NCI-H2029 treated with DMSO at 0.1 percent for 48 hours (cell line): ENCODE results near the gene MACROD2.
"Not testable (repeated sequence)": the region's sequence is repeated elsewhere in the genome, so short reads cannot be mapped to it uniquely, and the experiment has no call there.

ENCODE experiments used
- DNase-seq: peaks from one replicate; lab custom pipeline; 2025; lab: John Stamatoyannopoulos, UW

Gene MACROD2

DNA sequence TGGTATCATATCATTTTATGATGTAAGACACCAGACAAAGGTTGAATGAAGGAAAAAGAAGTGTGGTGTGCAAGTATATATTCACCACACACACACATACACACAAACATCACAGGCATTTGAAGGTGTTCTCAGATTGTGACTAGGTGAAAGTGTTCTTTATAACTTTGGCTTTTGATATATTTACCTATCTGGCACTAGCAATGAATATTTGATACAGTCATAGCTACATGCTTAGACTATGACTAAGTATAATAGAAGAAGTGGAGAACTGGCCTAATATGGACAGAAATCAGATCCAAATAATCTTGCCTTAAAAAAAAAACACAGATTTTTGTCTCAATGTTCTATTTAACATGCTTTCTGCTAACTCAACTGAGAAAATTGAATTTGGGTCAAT lies 1768.0 kb downstream of the MACROD2 start:
- DNase-seq, result no peak

DNA sequence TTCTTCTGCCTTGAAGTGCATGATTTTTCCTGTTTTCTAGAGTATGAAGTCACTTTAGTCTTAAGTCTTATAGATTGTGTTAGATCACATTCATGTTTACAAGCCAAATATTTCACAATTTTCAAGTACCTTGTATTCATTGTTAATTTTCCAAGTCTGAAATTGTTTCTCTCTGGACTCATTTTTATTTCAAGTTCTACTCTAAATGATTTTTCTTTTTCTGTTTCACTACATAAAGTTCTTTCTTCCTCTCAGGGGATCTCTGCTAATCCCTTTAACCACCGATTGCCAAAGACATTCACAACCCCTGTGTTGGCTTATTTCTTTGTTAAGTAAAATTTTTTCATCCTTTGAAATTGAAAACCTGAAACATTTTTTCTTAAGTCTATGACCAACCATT lies 1772.3 kb downstream of the MACROD2 start:
- DNase-seq, result no peak

DNA sequence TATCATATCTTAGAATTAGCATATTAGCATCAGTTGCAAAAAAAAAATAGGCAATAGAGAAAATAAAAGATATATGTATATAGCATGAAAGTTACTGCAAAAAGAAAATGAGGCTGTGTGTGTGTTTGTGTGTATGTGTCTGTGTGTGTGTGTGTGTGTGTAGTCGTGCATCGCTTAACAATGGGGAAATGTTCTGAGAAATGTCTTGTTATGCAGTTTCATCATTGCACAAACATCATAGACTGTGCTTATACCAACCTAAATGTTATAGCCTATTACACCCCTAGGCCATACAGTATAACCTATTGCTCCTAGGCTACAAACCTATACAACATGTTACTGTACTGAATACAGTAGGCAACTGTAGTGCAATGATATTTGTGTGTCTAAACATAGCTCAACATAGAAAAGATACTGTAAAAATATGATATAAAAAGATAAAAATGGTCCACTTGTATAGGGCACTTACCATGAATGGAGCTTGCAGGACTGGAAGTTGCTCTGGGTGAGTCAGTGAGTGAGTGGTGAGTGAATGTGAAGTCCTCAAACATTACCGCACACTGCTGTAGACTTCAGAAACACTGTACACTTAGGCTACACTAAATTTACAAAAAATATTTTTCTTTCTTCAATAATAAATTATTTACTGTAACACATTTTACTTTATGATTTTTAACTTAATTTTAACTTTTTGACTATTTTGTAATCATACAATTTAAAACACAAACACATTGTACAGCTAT lies 1772.9 kb downstream of the MACROD2 start:
- DNase-seq, result no peak

DNA sequence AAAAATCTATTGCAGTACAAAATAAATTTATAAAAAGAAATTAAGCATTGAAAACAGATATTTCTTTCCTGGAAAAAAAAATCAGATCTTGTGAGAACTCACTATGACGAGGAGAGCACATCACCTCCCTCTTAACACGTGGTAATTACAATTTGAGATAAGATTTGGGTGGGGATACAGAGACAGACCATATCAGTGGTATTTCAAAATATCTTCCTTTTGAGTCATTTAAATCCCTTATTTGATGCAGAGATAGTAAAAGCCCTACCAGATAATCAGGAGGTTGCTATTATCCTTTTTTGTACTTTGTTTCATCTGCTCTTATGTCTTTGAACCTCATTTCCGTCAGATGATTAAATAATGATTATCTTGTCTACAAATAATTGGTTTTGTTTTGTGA lies 1777.5 kb downstream of the MACROD2 start:
- no peak for DNase-seq

DNA sequence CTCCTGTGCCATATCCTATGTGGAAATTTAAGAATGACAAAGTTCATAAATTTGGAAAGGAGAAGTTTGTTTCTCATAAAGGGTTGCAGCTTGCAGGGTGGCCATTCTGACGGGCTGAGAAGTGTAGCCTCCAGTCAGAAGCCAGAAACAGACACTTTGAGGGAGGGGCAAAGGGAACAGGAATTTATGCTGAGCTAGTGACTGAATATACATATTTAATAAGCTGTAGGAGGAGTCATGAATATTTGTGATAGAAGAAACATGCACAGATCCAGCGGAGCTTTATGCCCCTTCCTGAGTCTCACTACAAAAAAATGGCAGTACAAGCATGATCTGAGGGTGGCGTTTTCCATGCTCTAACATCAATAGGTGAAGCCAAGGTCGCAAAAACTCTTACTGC lies 1779.6 kb downstream of the MACROD2 start:
- no peak for DNase-seq

DNA sequence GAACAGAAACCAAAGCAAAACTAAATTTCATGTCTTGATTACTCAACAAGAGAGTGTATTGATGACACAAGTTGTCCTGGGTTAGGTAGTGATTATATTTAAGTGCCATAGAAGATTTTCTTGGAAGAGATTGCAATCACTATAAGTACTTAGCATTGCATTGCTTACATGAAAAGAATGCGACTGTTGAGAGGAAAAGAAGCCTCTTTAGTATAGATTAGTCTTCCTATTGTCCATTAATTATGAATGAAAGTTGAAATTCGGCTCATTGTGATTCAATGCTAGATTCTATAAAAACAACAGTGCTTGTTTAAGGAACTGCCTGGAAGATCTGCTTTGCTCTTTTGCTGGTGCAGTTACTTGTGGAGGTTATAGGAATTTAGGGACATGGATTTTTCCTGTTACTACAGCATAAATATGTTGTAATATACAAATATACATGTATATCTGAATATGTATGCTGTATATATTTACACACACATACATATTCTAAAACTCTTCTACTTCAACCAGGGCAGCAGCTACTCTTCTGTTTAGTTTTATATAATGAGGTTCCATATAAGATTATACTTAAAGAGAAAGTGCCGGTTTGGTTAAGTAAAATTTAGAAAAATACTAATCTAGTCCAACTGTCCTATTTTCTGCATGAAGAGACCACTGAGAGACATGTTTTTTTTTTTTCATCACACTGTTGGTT lies 1781.6 kb downstream of the MACROD2 start:
- DNase-seq, result no peak

DNA sequence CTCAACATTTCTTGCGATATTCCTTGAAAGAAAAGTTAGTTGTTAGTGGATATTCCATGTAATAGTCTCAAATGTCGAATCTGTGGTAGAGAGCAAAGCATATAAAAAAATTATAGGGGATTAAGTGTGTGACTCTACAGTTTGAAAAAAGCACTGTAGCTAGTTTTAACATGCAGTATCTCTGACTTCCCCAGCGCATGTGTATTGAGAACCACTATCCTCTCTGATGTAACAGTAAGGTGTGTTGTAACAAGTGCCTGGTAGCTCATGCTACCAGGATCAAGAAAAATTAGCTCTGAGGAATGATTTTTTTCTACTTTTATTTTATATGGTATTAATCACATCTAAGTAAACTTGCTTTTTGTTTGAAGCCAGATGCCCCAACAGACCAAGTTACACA lies 1788.7 kb downstream of the MACROD2 start:
- no peak for DNase-seq

DNA sequence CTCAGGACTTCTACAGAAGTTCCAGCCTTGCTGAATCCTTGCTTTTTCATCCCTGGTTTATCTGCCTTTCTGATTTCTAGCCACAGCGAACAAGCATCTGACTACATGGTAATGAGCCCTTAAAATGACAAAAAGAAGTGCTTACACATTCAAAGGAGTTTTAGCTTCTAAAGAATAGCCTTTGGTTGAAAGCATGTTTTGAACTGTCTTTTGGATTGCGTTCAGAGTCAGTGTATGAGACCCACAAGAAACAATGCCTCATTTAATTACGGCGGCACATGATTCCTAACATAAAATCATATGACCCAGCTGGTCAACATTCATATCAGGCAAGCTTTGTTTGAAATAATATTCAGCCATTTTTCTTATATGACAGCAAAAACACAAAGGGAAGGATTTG lies 1793.8 kb downstream of the MACROD2 start:
- DNase-seq, result no peak

DNA sequence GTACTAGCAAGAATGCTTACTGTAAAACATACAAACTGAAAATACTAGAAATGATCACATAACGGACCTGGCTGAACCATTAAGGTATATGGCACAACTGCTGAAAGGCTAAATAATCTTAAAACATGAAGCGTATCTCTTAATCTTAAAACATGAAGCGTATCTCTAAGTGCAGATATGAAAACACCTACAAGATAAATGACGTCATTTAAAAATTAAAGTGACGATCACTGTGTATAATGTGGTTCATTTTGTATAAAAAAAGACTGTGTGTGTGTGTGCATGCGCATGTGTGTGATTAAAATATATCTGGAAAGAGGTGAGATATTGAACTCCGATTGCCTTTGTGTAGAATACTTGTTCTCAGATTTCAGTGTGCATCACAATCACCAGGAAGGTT lies 1797.5 kb downstream of the MACROD2 start:
- no peak for DNase-seq

DNA sequence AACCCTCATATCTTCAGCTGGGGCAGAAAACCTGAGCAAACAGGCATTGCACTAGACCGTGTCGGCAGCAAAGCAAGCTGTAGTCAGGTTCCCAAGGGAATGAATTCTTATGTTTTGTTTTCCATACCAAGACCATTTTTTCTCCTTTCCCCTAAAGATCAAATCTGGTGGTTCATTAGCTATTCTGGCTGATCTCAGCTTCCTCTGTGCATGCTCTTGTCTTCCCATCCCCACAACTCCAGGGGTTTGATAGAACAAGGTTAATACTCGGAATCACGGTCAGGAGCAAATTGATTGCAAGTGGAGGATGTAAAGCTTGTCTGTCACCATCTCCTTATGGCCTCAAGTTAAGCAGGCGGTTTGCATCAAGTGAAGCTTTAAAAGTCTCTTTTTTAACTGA lies 1799.1 kb downstream of the MACROD2 start:
- no peak for DNase-seq

DNA sequence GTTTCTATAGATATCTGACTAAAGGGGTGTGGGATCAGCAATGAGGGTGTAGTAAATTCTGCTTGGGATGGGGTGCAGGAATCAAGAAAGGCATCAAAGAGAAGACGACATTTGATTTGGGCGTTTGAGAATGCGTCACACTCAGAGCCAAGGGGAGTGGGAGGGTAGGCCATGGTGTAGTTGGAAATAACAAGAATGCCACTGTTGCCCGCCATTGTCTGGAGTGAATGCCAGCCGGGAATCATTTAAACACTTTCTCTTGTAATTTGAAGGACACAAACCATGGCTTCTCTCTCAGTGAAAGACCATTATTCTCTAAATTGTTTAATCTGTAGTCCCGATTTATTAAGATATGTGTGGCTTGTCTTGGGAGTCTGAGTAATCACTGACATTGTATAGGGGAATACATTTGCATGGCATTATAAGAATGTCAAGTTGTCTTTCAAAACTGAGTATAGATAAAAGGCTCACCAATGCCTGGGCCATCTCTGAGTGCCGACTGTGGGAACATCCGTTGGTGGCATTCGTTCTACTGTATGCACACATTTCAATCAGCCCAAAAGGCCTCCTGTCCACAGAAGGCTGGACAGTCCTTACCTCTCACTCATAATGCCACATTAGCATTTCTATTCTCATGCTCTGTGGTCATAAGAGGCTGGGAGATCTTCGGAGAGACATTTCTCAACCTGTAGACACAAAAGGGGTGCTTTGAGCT lies 1800.1 kb downstream of the MACROD2 start:
- DNase-seq, result no peak

DNA sequence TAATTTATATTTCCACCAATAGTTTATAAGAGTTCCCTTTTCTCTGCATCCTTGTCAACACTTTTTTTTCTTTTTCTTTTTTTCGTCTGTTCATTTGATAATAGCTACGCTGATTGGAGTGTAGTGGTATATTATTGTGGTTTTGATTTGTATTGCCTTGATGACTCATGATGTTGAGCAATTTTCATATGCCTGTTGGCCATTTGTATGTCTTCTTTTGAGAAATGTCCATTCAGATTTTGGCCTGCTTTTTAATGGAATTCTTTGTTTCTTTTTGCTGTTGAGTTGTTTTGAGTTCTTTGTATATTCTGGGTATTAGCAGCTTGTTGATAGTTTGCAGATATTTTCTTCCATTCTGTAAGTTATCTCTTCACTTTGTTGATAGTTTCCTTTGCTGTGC lies 1804.6 kb downstream of the MACROD2 start:
- DNase-seq, result no peak

DNA sequence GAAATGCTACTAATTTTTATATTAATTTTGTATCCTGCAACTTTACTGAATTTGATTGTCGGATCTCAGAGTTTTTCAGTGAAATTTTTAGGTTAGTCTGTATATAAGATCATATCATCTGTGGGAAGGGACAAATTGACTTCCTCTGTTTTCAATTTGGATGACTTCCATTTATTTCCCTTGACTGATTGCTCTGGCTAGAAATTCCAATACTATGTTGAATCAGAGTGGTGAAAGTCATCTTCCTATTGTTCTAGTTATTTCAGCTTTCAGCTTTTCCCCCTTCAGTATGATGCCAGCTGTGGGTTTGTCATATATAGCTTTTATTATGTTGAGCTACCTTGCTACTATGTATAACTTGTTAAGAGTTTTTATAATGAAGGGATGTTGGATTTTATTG lies 1806.7 kb downstream of the MACROD2 start:
- no peak for DNase-seq

DNA sequence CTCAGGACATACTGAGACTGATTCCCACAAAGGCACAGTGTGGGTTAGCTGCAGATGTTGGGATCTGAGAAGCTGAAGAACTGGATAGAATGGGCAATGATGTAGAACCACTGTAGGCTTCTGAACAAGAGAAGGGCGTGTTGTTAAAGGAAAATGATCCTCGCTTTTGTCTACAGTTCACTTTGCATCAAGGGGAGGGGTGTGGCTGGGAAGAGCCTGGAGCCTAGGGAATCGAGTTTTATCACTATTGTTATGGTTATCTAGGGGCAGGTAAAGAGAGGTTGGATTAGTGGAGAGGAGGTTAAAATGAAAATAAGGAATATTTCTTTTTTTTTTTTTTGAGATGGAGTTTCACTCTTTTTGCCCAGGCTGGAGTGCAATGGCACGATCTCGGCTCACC lies 1809.8 kb downstream of the MACROD2 start:
- DNase-seq, result no peak

DNA sequence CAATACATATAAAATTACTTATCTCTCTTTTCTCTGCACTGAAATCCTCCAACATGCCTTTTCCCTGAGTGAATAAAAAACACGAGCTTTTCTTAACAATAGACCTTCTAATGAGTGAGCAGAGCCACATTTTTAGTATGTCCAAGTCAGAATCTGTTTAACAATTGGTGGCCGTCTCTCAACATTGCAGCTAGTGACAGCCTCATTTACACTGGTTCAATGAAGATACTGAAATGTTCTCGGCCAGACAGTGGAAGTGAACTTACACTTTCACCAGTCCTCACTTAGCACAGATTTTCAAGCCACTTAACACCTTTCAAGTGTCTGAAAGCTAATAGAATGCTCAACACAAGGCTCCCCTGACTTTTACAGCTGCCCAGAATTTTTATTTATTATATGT lies 1810.8 kb downstream of the MACROD2 start:
- DNase-seq, result no peak

DNA sequence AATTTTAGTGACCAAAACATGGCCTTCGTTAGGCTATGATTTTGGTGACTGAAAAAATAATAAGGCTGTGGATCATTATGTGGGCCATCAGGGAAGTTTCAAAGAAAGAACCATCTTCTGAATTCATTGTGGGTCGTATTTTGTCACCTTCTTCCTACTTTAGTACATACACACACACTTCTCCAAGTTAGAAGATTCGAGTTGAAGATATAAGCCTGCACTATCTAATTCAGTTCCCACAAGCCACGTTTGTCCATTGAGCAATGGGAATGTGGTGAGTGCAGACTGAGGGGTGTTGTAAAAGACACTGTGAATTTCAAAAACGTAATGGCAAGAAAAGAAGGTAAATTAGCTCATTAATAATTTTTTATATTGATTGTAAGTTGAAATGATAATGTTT lies 1812.0 kb downstream of the MACROD2 start:
- DNase-seq, result no peak

DNA sequence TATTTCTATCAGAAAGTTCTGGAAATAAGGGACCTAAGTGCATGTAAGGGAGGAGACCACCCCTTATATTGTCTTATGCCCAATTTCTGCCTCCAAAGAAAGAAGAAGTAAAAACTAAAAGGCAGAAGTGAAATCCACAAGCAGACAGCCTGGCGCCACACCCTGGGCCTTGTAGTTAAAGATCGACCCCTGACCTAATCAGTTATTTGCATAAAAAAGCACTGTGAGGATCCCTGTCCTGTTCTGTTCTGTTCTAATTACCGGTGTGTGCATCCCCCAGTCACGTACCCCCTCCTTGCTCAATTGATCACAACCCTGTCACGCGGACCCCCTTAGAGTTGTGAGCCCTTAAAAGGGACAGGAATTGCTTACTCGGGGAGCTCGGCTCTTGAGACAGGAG lies 1812.5 kb downstream of the MACROD2 start:
- not testable (repeated sequence) for DNase-seq

DNA sequence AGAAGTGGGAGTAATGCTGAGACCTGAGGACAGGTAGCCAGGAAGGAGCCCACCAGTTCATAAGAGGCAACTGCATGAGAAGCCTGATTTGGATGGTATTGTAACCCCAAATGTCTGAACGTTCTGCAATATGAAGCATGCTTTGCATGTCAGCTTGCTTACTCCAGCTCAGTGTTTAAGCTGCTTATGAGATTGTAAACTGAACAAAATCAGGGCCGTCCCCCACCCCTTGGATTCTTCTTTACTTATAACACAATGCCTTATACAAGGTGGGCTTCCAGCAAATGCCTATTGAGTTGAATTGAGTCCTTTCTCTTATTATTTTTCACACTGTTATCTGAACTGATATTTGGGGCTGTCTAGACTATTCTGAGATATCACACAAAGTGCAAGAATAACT lies 1816.6 kb downstream of the MACROD2 start:
- no peak for DNase-seq

DNA sequence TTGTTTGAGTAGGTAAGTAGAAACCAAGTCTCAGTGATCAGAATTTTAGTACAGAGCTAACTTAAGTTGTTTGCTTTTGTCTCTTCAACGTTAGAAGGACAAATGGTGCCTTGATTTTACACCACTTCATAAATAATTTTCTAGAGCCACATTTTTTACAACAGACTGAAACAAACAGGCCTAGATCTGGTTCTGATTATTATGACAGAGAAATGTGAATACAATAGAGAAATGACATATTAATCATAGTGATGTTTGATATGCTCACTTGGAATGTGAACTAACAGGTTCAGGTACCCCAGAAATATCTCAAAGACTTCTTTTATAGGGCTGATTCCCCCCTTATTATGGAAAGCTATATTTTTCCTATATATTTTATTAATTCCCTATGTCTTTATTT lies 1817.4 kb downstream of the MACROD2 start:
- DNase-seq, result no peak

DNA sequence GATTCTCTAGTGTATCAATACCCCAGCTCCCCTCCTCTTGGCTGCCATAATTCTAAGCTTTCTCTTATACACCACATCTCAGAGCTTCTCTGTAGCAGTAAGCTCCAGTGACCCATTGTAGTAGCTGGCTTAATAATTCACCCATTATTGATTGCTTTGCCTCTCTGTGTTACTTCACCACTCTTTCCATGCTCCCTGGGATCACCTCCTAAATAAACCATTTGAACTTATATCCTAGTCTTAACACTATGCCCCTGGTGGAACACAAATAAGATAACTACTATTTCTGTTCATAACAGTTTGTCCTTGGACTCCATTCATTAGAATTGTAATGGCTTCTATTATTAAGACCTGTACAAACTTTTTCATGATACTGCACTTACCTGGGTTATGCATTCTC lies 1819.0 kb downstream of the MACROD2 start:
- DNase-seq, result no peak

DNA sequence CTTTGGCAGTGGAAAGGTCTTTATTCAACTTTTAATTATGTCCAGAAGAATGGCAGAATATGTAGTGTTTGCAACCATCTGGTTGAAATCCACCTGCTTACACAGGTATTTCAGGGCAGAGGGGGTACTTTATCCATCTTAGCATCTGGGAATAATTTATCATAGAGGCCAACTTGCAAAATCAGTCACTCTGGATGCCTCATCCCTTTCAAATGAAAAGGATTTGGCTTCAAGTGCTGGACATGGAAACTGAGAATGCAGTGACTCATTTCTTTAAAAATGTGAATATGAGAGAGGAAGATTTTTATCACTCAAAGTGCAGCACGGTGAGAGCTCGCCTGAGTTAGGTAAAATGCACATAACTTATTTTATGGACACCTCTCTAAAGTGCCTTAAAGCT lies 1819.6 kb downstream of the MACROD2 start:
- DNase-seq, result no peak

DNA sequence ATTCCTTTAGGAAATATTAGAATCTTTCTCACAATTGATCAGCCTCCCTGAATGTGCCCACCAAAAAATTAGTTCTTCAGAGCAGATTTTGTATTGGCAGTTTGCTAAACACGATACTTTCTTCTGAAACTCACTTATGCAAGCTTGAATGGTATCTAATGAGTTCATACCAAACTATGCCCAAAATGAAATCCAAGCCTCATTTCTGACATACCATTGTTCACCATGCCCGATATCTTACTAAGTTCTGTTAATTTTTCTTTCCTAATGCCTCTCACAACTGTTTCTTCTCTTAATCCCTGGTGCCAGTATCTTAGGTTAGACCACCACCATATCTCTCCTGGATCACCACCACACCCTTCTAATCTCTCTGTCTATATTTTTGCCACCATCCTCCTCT lies 1822.0 kb downstream of the MACROD2 start:
- DNase-seq, result no peak

DNA sequence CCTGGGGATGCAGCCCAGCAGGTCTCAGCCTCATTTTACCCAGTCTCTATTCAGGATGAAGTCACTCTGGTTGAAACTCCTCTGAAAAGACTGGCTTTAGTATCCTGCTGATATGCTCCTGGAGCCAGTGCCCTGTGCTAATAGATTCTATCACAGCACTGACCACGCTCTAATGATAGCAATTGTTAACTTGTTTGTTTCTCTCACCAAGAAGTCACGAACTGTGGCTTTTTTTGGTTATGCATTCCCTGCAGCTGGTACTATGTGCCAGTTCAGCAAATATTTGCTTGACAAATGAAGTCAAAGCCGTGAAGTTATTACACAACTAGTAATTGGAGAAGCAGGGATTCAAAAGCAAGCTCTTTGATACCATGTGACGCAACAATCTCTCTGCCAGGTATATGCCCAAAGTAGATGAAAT lies 1823.3 kb downstream of the MACROD2 start:
- DNase-seq, result peak; percentile 66
